ENCODE results near the gene GMDS.

DNA sequence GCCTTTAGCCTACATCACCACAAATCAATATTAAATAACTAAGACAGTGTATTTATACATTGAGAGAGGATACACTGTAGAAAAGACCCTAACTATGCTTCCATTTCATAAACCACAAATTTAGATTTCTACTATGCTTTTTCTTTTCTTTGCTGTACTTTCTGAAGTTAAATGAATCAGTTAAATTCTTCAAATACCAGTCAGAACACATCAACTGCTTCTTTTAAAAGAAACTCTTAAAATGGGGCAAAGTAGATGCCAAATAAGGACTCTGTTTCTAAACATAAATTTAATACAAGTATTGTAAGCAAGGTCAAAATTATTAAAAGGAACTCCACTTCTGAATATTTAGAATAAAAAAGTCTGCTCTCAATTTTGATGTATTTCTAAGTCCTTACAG is 76.9 kb downstream of the GMDS start:
- TF ChIP-seq, protein P1, sequence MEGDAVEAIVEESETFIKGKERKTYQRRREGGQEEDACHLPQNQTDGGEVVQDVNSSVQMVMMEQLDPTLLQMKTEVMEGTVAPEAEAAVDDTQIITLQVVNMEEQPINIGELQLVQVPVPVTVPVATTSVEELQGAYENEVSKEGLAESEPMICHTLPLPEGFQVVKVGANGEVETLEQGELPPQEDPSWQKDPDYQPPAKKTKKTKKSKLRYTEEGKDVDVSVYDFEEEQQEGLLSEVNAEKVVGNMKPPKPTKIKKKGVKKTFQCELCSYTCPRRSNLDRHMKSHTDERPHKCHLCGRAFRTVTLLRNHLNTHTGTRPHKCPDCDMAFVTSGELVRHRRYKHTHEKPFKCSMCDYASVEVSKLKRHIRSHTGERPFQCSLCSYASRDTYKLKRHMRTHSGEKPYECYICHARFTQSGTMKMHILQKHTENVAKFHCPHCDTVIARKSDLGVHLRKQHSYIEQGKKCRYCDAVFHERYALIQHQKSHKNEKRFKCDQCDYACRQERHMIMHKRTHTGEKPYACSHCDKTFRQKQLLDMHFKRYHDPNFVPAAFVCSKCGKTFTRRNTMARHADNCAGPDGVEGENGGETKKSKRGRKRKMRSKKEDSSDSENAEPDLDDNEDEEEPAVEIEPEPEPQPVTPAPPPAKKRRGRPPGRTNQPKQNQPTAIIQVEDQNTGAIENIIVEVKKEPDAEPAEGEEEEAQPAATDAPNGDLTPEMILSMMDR (IDR thresholded peaks at IDR 0.05): no peak
- no peak for TF ChIP-seq POLR2A (IDR thresholded peaks at IDR 0.05)
- no peak for TF ChIP-seq POLR2AphosphoS5 (IDR thresholded peaks at IDR 0.05; ENCODE audit: insufficient read depth in 1 of 2, low read depth in 1 of 2)

Data from vagina (tissue), 2 donors.